GM23338 (cell line): ENCODE measurements around the gene PTCD2. TPM values are rescaled to one million over a fixed set of nuclear protein-coding genes. Genes with fewer than 3 reads are reported as not detected.

Experiments
- ATAC-seq: fragments of 200-7000 bp; cut with Tn5 transposase; 3 replicates; pipeline ENCODE4 v1.9.1; 2020
- DNase-seq: peaks from one replicate; pipeline ENCODE4 v3.0.0-alpha.2; 2015; ENCODE audit warnings: low spot score
- H2AFZ ChIP-seq: fragments of 200-600 bp; sonication (generic); 2 replicates; pipeline ENCODE4 v1.8.0; 2016; ENCODE audit warnings: antibody characterized with exemption, mild to moderate bottlenecking, moderate library complexity
- H3F3A ChIP-seq: fragments of 200-600 bp; sonication (generic); replicated peaks from 2 replicates; pipeline ENCODE4 v1.8.0; 2017; ENCODE audit warnings: antibody characterized with exemption, mixed run types, low read depth
- H3K27ac ChIP-seq: fragments of 200-600 bp; sonication (generic); 2 replicates; pipeline ENCODE4 v1.6.1; 2016; ENCODE audit warnings: low read depth
- H3K27me3 ChIP-seq: fragments of 200-600 bp; sonication (generic); 2 replicates; pipeline ENCODE4 v1.8.0; 2016; ENCODE audit warnings: mild to moderate bottlenecking, mixed run types, moderate library complexity; ENCODE audit not compliant: insufficient read depth
- H3K36me3 ChIP-seq: fragments of 200-600 bp; sonication (generic); 2 replicates; pipeline ENCODE4 v1.8.0; 2016; ENCODE audit warnings: mild to moderate bottlenecking; ENCODE audit not compliant: insufficient read depth
- H3K4me1 ChIP-seq: fragments of 200-600 bp; sonication (generic); 2 replicates; pipeline ENCODE4 v1.8.0; 2016; ENCODE audit warnings: mild to moderate bottlenecking, moderate library complexity; ENCODE audit not compliant: insufficient read depth
- H3K4me2 ChIP-seq: fragments of 200-600 bp; sonication (generic); 2 replicates; pipeline ENCODE4 v1.7.1; 2017; ENCODE audit warnings: mixed run types
- H3K4me3 ChIP-seq: fragments of 200-600 bp; sonication (generic); 2 replicates; pipeline ENCODE4 v1.6.1; 2016; ENCODE audit warnings: mixed run types
- H3K79me2 ChIP-seq: fragments of 200-600 bp; sonication (generic); replicated peaks from 2 replicates; pipeline ENCODE4 v1.8.0; 2017; ENCODE audit warnings: mild to moderate bottlenecking; ENCODE audit not compliant: insufficient read depth
- H3K9me2 ChIP-seq: fragments of 200-600 bp; sonication (generic); 2 replicates; pipeline ENCODE4 v1.8.0; 2017; ENCODE audit not compliant: insufficient read depth
- H4K20me1 ChIP-seq: fragments of 200-600 bp; sonication (generic); replicated peaks from 2 replicates; pipeline ENCODE4 v1.8.0; 2017; ENCODE audit warnings: mild to moderate bottlenecking; ENCODE audit not compliant: insufficient read depth
- H3K27ac Mint-ChIP-seq: 2 replicates; pipeline ENCODE4 v1.8.0; 2020; ENCODE audit warnings: inconsistent platforms, mild to moderate bottlenecking, moderate library complexity, mixed read lengths
- H3K27me3 Mint-ChIP-seq: 3 replicates; pipeline ENCODE4 v1.8.0; 2022; ENCODE audit warnings: low read depth, mild to moderate bottlenecking, moderate library complexity, mixed read lengths, inconsistent platforms; ENCODE audit not compliant: insufficient read depth, poor library complexity
- H3K36me3 Mint-ChIP-seq: 3 replicates; pipeline ENCODE4 v1.8.0; 2021; ENCODE audit warnings: low read depth, mild to moderate bottlenecking, inconsistent platforms, moderate library complexity, mixed read lengths
- H3K4me1 Mint-ChIP-seq: 3 replicates; pipeline ENCODE4 v1.8.0; 2020; ENCODE audit warnings: mild to moderate bottlenecking, inconsistent platforms, mixed read lengths
- H3K4me3 Mint-ChIP-seq: 3 replicates; pipeline ENCODE4 v1.8.0; 2021; ENCODE audit warnings: moderate library complexity, mild to moderate bottlenecking, inconsistent platforms, mixed read lengths
- H3K9me3 Mint-ChIP-seq: 3 replicates; pipeline ENCODE4 v1.8.0; 2020; ENCODE audit warnings: moderate library complexity, mild to moderate bottlenecking, inconsistent platforms, mixed read lengths
- EZH2phosphoT487 ChIP-seq: fragments of 200-600 bp; sonication (generic); IDR thresholded peaks from one replicate; pipeline ENCODE4 v1.8.1; 2018; ENCODE audit warnings: antibody characterized with exemption; ENCODE audit not compliant: unreplicated experiment
- NANOG ChIP-seq: IDR thresholded peaks from 2 replicates; pipeline ENCODE4 v1.6.1; 2016; ENCODE audit warnings: antibody characterized with exemption, borderline replicate concordance
- STAT1 ChIP-seq: IDR thresholded peaks from one replicate; pipeline ENCODE4 v1.6.1; 2016; ENCODE audit warnings: antibody characterized with exemption; ENCODE audit not compliant: unreplicated experiment
- ZNF114 ChIP-seq: fragments of 250-450 bp; sonication (Bioruptor Pico); IDR thresholded peaks from 2 replicates; pipeline ENCODE4 v1.5.0; 2020; ENCODE audit warnings: mild to moderate bottlenecking, moderate library complexity
- ZNF462 ChIP-seq: fragments of 250-450 bp; sonication (Bioruptor Pico); IDR thresholded peaks from 2 replicates; pipeline ENCODE4 v1.5.0; 2020; ENCODE audit warnings: mild to moderate bottlenecking, moderate library complexity
- polyA plus RNA-seq: library from polyadenylated mRNA; unstranded; fragments of >200 nt; fragmentation: Nextera tagmentation; extraction: Ambion mirVana; gene quantifications from 2 replicates; pipeline ENCODE4 v1.2.1, GENCODE V29; 2016
- total RNA-seq: library from RNA; depleted of rRNA; stranded (reverse); fragments of >200 nt; shearing (Covaris generic); gene quantifications from 2 replicates; pipeline ENCODE4 v1.2.3, GENCODE V29; 2014
- TF ChIP-seq, protein P1 (sequence below): IDR thresholded peaks from one replicate; pipeline ENCODE4 v1.6.1; 2018; ENCODE audit warnings: antibody characterized with exemption; ENCODE audit not compliant: unreplicated experiment

Gene PTCD2
- total and polyA plus RNA-seq, 2 experiments from 2014 or later = 8.8 to 14.5 TPM

- H3K27me3 Mint-ChIP-seq = no peaks in the 10 kb centered on the region
- no peaks in the 10 kb centered on the region for H3K27me3 ChIP-seq
- no peaks in the 10 kb centered on the region for H3K79me2 ChIP-seq
- DNase-seq (no peak), ATAC-seq (no peak)
- no peak overlapping the region for H3K4me3 ChIP-seq
- H4K20me1 ChIP-seq = no peaks in the 10 kb centered on the region
- no peaks in the 10 kb centered on the region for H3K9me3 Mint-ChIP-seq
- H3K4me2 ChIP-seq = no peak overlapping the region
- no peak overlapping the region for H3K4me3 Mint-ChIP-seq
- H3K36me3 Mint-ChIP-seq = peaks cover 39% of the 10 kb centered on the region
- H3K27ac Mint-ChIP-seq = no peak overlapping the region
- no peak overlapping the region for H3K27ac ChIP-seq
- H3K4me1 Mint-ChIP-seq = 0 out of 3 replicates have a peak, but pooled peaks cover 4% of the 10 kb centered on the region
- H3F3A ChIP-seq = no peaks in the 10 kb centered on the region
- no peak overlapping the region for H2AFZ ChIP-seq
- no peaks in the 10 kb centered on the region for H3K4me1 ChIP-seq
- no peak for TF ChIP-seq EZH2phosphoT487
- no peak for TF ChIP-seq ZNF462 (CRISPR knock-in tag)
- TF ChIP-seq STAT1 = no peak
- no peak for TF ChIP-seq ZNF114 (CRISPR knock-in tag)
- TF ChIP-seq NANOG = no peak
- TF ChIP-seq, protein P1, sequence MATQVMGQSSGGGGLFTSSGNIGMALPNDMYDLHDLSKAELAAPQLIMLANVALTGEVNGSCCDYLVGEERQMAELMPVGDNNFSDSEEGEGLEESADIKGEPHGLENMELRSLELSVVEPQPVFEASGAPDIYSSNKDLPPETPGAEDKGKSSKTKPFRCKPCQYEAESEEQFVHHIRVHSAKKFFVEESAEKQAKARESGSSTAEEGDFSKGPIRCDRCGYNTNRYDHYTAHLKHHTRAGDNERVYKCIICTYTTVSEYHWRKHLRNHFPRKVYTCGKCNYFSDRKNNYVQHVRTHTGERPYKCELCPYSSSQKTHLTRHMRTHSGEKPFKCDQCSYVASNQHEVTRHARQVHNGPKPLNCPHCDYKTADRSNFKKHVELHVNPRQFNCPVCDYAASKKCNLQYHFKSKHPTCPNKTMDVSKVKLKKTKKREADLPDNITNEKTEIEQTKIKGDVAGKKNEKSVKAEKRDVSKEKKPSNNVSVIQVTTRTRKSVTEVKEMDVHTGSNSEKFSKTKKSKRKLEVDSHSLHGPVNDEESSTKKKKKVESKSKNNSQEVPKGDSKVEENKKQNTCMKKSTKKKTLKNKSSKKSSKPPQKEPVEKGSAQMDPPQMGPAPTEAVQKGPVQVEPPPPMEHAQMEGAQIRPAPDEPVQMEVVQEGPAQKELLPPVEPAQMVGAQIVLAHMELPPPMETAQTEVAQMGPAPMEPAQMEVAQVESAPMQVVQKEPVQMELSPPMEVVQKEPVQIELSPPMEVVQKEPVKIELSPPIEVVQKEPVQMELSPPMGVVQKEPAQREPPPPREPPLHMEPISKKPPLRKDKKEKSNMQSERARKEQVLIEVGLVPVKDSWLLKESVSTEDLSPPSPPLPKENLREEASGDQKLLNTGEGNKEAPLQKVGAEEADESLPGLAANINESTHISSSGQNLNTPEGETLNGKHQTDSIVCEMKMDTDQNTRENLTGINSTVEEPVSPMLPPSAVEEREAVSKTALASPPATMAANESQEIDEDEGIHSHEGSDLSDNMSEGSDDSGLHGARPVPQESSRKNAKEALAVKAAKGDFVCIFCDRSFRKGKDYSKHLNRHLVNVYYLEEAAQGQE = no peak
- no peaks in the 10 kb centered on the region for H3K9me2 ChIP-seq
- H3K36me3 ChIP-seq = peaks cover 20% of the 10 kb centered on the region
Measured at GRCh38 chr5:72337159-72337558, 17.0 kb downstream of the PTCD2 start.
